NCI-H2196 treated with DMSO at 0.1 percent for 48 hours (cell line): ENCODE measurements around the gene ELP1.
"Not testable (repeated sequence)": the region's sequence is repeated elsewhere in the genome, so short reads cannot be mapped to it uniquely, and the experiment has no call there.

Experiments
- DNase-seq: peaks from one replicate; lab custom pipeline; 2025; ENCODE audit not compliant: unreplicated experiment; lab: John Stamatoyannopoulos, UW

Gene ELP1

GRCh38 chr9:108934323-108934893, 484 bp upstream of the ELP1 start, which contains the start of gene ABITRAM:
Gene ABITRAM, plus strand, starts transcription at chr9:108934400. Its CDS starts 87 bp downstream, at chr9:108934487.
- peak; percentile 76 for DNase-seq

GRCh38 chr9:108933231-108933717, 650 bp downstream of the ELP1 start:
- no peak for DNase-seq

GRCh38 chr9:108928386-108928785, 5.5 kb downstream of the ELP1 start:
- no peak for DNase-seq

DNA sequence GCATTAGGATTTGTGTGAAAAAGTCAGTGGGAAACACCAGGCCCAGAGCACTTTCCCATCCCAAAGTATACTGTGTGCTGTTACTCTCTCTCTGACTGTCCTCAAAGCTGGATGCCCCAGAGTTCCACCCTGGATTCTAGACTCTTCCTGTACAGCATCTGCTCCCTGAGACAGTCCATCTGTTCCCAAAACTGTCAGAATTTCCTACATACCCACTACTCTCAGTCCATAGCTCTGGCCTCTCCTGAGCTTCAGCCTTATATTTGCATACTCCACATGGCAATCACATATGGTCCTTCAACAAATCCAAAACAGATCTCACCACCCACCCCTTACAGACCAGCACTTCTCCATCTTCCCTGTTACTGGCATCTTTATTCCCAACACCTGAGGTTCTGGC, 9.5 kb downstream of the ELP1 start:
- no peak for DNase-seq

DNA sequence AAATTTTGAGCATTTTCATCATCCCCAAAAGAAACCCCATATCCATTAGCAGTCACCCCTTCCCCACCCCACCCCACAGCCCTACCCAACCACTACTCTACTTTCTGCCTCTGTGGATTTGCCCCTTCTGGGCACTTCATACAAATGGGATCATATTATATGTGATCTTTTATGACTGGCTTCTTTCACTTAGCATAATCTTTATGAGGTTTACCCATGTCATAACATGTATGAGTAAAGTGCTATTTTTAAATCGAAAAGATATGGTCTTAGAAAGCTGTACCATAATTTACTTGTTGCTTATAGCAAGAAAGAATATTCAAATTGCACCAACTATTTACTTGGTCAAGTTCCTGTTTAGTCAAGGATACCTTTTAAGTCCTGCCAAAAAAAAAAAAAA, 12.7 kb downstream of the ELP1 start:
- no peak for DNase-seq

- not testable (repeated sequence) for DNase-seq
Measured at GRCh38 chr9:108920401-108920800, 13.5 kb downstream of the ELP1 start.

DNA sequence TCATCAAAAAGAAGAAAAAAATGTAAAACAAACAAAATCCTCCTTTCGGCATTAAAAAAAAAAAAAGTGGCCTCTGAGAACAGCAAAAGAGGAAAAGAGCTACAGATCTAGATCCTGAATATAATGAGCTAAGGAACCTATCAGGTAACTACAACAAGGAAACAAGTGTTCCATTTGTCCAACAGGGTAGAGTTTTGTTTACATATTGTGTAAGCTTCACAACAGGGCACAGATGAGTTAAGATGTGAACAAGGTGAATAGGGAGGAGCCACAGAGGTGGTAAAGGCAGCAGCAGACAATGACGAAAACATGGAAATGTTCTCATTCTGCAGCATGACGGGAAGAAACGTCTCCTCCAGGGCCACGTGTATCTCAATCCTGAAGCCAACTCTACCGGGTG, 14.4 kb downstream of the ELP1 start:
- DNase-seq, result no peak

DNA sequence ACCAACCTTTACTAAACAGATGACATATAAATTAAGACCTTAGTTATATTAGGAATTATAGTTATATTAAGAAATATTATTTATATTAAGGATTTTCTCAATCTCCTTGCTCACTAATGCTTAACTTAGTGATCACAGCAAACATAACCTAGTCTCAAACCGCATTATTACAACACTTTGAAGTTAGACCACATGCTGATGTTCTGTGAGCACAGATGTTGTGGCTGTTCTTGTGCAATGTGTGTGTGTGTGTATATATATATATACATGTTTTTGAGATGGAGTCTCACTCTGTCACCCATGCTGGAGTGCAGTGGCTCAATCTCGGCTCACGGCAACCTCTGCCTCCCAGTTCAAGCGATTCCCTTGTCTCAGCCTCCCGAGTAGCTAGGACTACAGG, 20.5 kb downstream of the ELP1 start:
- DNase-seq, result no peak

DNA sequence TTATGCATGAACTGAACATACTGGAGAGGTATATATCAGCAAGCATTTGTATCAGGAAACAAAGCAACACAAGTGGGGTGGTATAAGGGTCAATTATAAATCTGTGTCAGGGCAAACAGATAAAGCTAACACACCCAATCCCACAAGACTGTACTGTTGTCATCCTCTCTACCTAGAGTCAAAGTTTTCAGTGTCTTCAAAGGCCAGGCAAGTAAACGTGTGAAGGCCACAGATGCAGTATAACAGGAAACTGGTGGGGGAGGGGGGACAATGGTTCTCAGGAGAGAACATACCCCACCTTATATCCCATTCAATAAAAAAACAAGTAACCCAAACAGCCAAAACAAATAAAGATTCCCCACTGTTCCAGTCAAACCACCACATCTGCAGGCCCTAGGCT, 22.1 kb downstream of the ELP1 start:
- no peak for DNase-seq

DNA sequence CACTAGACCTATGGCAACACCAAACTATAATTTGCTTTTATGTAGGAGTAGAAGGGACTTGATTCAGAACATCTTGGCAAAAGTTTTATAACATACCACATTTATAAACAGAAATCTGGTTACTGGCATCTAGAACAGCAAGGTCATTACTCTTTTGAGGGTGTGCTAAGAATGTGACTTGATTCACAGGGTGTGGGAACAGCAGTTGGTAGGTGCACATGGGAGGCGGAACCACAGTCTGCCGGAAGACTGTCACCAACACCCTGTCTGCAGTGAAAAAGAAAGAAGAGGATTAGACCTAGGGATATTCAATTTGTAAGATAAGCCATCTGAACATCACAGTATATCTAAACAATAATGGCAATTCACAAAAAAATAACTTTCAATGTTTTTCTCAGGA, 23.0 kb downstream of the ELP1 start:
- DNase-seq, result no peak

GRCh38 chr9:108910402-108910801, 23.5 kb downstream of the ELP1 start:
- DNase-seq, result no peak

GRCh38 chr9:108905494-108905893, 28.4 kb downstream of the ELP1 start:
- no peak for DNase-seq

GRCh38 chr9:108904161-108904560, 29.8 kb downstream of the ELP1 start:
- DNase-seq, result no peak

- DNase-seq, result peak; percentile 23
Measured at GRCh38 chr9:108903420-108904103, 30.4 kb downstream of the ELP1 start.

DNA sequence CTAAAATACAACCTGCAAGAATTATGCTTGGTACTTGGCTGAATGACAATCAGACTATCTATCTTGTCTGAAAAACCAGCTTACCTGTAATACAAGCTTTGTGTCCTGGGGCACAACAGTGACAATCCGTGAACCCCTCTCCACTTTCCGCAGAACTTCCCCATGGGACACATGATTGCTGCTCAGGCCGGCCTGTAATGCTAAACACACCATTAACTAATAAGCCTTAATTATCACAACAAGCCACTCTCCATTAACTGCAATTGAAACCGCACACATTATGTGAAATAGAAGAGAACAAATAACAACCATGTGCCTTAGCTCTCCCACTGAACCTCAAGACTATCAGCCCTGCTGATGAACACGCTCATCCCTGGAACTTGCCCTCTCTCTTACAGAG, 33.7 kb downstream of the ELP1 start:
- DNase-seq, result no peak

GRCh38 chr9:108899023-108899695, 34.8 kb downstream of the ELP1 start:
- not testable (repeated sequence) for DNase-seq

DNA sequence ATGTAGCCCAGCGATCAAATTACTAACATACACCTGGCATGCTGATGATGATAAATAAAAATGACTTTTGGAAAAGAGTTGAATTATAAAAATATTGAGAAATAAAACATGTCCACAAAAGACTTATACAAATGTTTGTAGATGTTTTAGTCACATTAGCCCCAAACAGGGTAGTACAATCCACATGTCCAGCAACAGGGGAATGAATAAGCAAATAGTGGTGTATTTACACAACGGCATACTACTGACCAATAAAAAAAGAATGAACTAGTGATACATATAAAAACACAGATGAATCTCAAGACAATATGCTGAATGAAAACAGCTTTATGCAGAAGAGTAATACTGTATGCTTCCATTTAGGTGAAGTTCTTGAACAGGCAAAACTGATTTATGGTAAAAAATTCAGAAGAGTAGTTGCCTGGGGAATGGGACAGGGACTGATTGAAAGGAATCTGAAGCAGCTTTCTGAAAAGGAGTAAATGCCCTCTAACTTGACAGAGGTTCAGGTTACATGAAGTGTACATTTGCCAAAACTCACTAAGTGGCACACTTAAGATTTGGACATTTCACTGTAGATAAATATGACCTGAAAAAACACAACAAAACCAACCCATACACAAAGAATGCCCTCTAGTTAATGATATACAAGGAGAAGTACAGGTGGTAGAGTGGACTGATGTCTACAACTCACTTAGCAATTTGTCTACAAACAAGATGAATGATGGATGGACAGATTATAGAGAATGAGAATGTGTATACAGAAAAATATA, 36.4 kb downstream of the ELP1 start:
- DNase-seq, result no peak

- DNase-seq, result no peak
Measured at GRCh38 chr9:108894225-108894997, 39.5 kb downstream of the ELP1 start.

- DNase-seq, result peak; percentile 7
Measured at GRCh38 chr9:108889649-108890067, 44.3 kb downstream of the ELP1 start.

DNA sequence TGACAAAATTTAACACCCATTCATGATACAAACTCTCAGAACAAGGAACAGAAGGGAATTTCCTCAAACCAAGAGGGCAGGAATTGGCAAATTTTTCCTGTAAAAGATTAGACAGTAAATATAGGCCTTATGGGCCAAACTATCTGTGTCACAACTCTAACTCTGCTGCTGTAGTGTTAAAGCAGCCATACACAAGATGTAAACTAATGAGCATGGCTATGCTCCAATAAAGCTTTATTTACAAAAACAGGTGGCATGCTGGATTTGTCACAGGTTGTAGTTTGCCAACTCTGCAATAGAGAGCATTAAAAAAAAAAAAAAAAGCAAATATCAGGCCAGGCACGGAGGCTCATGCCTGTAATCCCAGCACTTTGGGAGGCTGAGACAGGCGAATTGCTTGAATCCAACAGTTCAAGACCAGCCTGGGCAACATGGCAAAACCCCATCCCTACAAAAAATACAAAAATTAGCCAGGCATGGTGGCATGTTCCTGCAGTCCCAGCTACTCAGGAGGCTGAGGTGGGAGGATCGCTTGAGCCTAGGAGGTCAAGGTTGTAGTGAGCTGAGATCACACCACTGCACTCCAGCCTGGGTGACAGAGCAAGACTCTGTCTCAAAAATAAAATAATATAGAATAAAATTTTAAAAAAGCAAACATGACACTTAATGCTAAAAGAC, 47.2 kb downstream of the ELP1 start:
- not testable (repeated sequence) for DNase-seq
